A673 (cell line): ENCODE results near the gene WDR18. TPM values are rescaled to one million over a fixed set of nuclear protein-coding genes. Genes with fewer than 3 reads are reported as not detected.

Experiments used
- BruUV-seq: library from RNA; stranded (reverse); fragments of 400-500 nt; replicated peaks from 2 replicates; lab custom pipeline; 2021; lab: Mats Ljungman, UMichigan
- CTCF ChIA-PET: fragments of 300-600 bp; sonication (Branson Sonifier 250); formaldehyde crosslinking; loops from one replicate; lab custom pipeline; 2022; ENCODE audit warnings: antibody characterized with exemption; lab: Charles Lee
- POLR2A ChIA-PET: fragments of 300-600 bp; sonication (Branson Sonifier 250); formaldehyde crosslinking; loops from one replicate; lab custom pipeline; 2022; ENCODE audit warnings: antibody characterized with exemption; ENCODE audit not compliant: low non-redundant PET; lab: Charles Lee
- DNase-seq: peaks from one replicate; pipeline ENCODE4 v3.0.0-alpha.2; 2015; ENCODE audit warnings: low spot score
- H3K27ac ChIP-seq: fragments of 200-600 bp; sonication (generic); 2 replicates; pipeline ENCODE4 v1.5.1; 2016; ENCODE audit warnings: mixed run types, low read depth, mild to moderate bottlenecking, mixed read lengths, antibody characterized with exemption, low read length; ENCODE audit not compliant: poor library complexity, severe bottlenecking
- H3K27me3 ChIP-seq: fragments of 200-600 bp; sonication (generic); replicated peaks from 2 replicates; pipeline ENCODE4 v1.6.1; 2017; ENCODE audit warnings: mixed run types, low read depth, mild to moderate bottlenecking, mixed read lengths, antibody characterized with exemption, low read length; ENCODE audit not compliant: insufficient read depth, poor library complexity
- H3K36me3 ChIP-seq: fragments of 200-600 bp; sonication (generic); 2 replicates; pipeline ENCODE4 v1.6.1; 2016; ENCODE audit warnings: mixed run types, mild to moderate bottlenecking, mixed read lengths, antibody characterized with exemption, low read length; ENCODE audit not compliant: insufficient read depth, poor library complexity, severe bottlenecking
- H3K4me1 ChIP-seq: fragments of 200-600 bp; sonication (generic); 2 replicates; pipeline ENCODE4 v1.6.1; 2017; ENCODE audit warnings: mixed run types, mild to moderate bottlenecking, mixed read lengths, antibody characterized with exemption, low read length; ENCODE audit not compliant: insufficient read depth, poor library complexity, severe bottlenecking
- H3K4me3 ChIP-seq: fragments of 200-600 bp; sonication (generic); 2 replicates; pipeline ENCODE4 v1.5.1; 2016; ENCODE audit warnings: low read depth, mixed run types, mild to moderate bottlenecking, mixed read lengths, low read length; ENCODE audit not compliant: poor library complexity, severe bottlenecking
- H3K9me3 ChIP-seq: fragments of 200-600 bp; sonication (generic); 2 replicates; pipeline ENCODE4 v1.6.1; 2016; ENCODE audit warnings: mixed run types, low read depth, mild to moderate bottlenecking, mixed read lengths, antibody characterized with exemption, low read length; ENCODE audit not compliant: poor library complexity, severe bottlenecking
- CTCF ChIP-seq: fragments of 300-800, 200-600 bp; sonication (generic); conservative IDR thresholded peaks from 2 replicates; pipeline ENCODE4 v1.5.1; 2017; ENCODE audit warnings: low read depth, mild to moderate bottlenecking, antibody characterized with exemption, low read length, moderate library complexity, mixed read lengths
- EZH2 ChIP-seq: fragments of 200-600 bp; sonication (generic); IDR thresholded peaks from 2 replicates; pipeline ENCODE4 v1.6.1; 2017; ENCODE audit warnings: borderline replicate concordance, low read depth, mild to moderate bottlenecking, mixed read lengths, antibody characterized with exemption, low read length; ENCODE audit not compliant: poor library complexity, severe bottlenecking
- intact Hi-C: fragments of 100-400 bp; cut with micrococcal nuclease; formaldehyde crosslinking; loops from one replicate; pipeline ENCODE4 v1.10.0; 2022; ENCODE audit not compliant: unreplicated experiment
- total RNA-seq: library from RNA; stranded (reverse); gene quantifications from 2 replicates; pipeline ENCODE4 v1.2.3, GENCODE V29; 2021

WDR18 gene
- total RNA-seq, 1 experiment from 2014 or later: 109 TPM

- H3K36me3 ChIP-seq: peaks cover 24% of the 10 kb centered on the region
- DNase-seq: no peak
- peaks cover 16% of the 10 kb centered on the region for H3K4me1 ChIP-seq
- ChIA-PET CTCF (interaction anchor here (0.6 kb wide), 1 partner anchor 106 kb away, joined by 3 read pairs; no protein-coding TSS in a partner anchor), POLR2A (no interaction called here)
- BruUV-seq: no TSS peak
- intact Hi-C loops: no loop called here
- no peaks in the 10 kb centered on the region for H3K27me3 ChIP-seq
- TF ChIP-seq EZH2 (no peak), CTCF (no peak)
- H3K27ac ChIP-seq: no peak overlapping the region
- no peaks in the 10 kb centered on the region for H3K9me3 ChIP-seq
- no peak overlapping the region for H3K4me3 ChIP-seq
These were observed 22.7 kb downstream of the WDR18 start for GRCh38 chr19:1006711-1007398.

- Histone ChIP-seq H3K4me3 (no peak overlapping the region), H3K36me3 (peaks cover 32% of the 10 kb centered on the region), H3K4me1 (peaks cover 16% of the 10 kb centered on the region), H3K9me3 (no peaks in the 10 kb centered on the region), H3K27ac (no peak overlapping the region), H3K27me3 (no peaks in the 10 kb centered on the region)
- DNase-seq: no peak
- CTCF ChIA-PET: interaction anchor here (0.6 kb wide), 1 partner anchor 107 kb away, joined by 3 read pairs; no protein-coding TSS in a partner anchor
- intact Hi-C loops: no loop called here
- POLR2A ChIA-PET: no interaction called here
- no TSS peak for BruUV-seq
- TF ChIP-seq EZH2: no peak
- TF ChIP-seq CTCF: no peak
These were observed 23.5 kb downstream of the WDR18 start for GRCh38 chr19:1007399-1008251.

GRCh38 chr19:1008268-1009040, 24.3 kb downstream of the WDR18 start:
- H3K27ac ChIP-seq: peak overlapping the region; percentile 49
- H3K36me3 ChIP-seq: peaks cover 37% of the 10 kb centered on the region
- no peaks in the 10 kb centered on the region for H3K27me3 ChIP-seq
- no peak for TF ChIP-seq EZH2
- TF ChIP-seq CTCF: no peak
- ChIA-PET POLR2A (no interaction called here), CTCF (no interaction called here)
- no peaks in the 10 kb centered on the region for H3K9me3 ChIP-seq
- DNase-seq: no peak
- intact Hi-C loops: no loop called here
- no peak overlapping the region for H3K4me3 ChIP-seq
- no TSS peak for BruUV-seq
- peaks cover 16% of the 10 kb centered on the region for H3K4me1 ChIP-seq
